ENCODE measurements around the gene LAMB1.
A peak's percentile ranks its signal among the peaks of the same experiment; 100 is the strongest.

Gene LAMB1
- 0 to 0.09 (median 0) reads per million in 3 donors for total RNA-seq

DNA sequence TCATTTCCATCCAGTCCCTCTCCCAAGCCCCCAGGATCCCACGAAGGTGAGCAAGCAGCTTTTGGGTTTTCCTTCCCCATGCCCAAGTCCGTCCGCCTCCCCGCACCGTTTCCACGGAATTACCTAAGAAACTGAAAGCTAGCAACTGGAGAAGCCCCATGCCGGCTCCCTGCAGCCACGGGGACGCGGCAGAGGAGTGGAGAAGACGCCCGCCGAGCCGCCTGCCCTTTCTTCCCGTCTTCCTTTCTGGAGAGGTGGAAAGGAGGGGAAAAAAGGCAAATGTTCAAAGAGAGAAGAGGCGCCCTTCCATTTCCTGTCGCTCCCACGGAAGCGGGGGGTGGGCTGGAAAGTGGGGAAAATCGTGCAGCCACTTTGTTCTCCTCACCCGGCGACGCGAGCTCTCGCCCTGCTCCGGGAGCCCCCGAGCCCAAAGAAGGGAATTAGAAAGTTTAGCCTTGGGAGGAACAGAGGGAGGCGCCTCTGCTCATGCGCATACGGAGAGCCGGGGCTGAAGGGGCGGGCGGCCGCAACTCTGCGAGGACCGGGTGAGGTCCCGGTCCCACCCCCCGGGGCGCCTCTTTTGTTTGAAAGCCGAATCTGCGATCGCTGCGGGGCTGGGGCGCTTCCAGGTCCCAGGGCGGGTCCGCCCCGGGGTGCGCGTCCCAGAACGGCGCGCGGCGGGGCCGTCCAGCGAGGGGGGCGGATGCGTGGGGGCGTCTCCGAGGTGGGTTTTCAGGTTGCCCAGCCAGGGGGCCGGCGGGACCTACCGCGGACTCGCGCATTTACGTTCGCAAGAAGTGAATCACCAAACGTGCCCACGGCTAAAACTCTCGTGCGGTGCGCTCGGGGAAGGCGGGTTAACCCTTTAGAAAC is at the start of gene LAMB1:
Gene LAMB1, minus strand, starts transcription at position 436 of the 873 bp plus-strand sequence. Its CDS starts 276 bp downstream, at position 160.
- Histone ChIP-seq H3K4me3 (ENCODE audit: insufficient read depth, low read depth, low read length, poor library complexity, severe bottlenecking) (peak within 1 kb of the TSS; percentile 54), H3K4me1 (ENCODE audit: control insufficient read depth, insufficient read depth, low read length, poor library complexity, severe bottlenecking) (peaks cover 13% of the 10 kb centered on the region), H3K27me3 (replicated peaks; ENCODE audit: control insufficient read depth, insufficient read depth, low read length, poor library complexity, severe bottlenecking) (peaks cover 22% of the 10 kb centered on the region), H3K36me3 (ENCODE audit: control insufficient read depth, insufficient read depth, low read length) (no peaks in the 10 kb centered on the region), H3K9me3 (ENCODE audit: control insufficient read depth, low read length) (no peaks in the 10 kb centered on the region), H3K27ac (ENCODE audit: insufficient read depth, low read length, poor library complexity, severe bottlenecking) (no peak within 1 kb of the TSS)
- no peak for DNase-seq

DNA sequence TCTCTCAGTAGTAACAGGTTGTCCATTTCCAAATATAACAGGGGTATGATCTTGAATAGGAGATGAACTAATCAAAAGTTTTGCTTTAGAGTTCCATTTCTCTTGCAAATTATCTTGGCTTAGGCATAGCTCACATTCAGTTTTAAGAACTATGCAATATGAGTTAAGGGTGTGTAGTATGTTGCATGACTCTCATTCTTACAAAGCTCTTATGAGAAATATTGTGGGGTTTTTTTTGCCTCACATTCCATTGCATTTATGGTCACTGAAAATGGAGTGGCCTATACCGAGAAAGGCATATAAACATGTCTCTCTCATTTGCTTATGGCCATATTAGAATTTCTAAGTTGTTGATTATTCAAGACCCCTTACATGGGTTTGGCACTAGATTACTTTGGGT is 48.5 kb upstream of the LAMB1 start:
- no peak overlapping the region for H3K27ac ChIP-seq (ENCODE audit: insufficient read depth, low read length, poor library complexity, severe bottlenecking)
- DNase-seq: no peak
- H3K36me3 ChIP-seq (ENCODE audit: control insufficient read depth, insufficient read depth, low read length): no peaks in the 10 kb centered on the region
- H3K4me3 ChIP-seq (ENCODE audit: insufficient read depth, low read depth, low read length, poor library complexity, severe bottlenecking): no peak overlapping the region
- H3K9me3 ChIP-seq (ENCODE audit: control insufficient read depth, low read length): no peaks in the 10 kb centered on the region
- H3K27me3 ChIP-seq (replicated peaks; ENCODE audit: control insufficient read depth, insufficient read depth, low read length, poor library complexity, severe bottlenecking): no peaks in the 10 kb centered on the region
- no peaks in the 10 kb centered on the region for H3K4me1 ChIP-seq (ENCODE audit: control insufficient read depth, insufficient read depth, low read length, poor library complexity, severe bottlenecking)

GRCh38 chr7:108049962-108050361 is 47.0 kb upstream of the LAMB1 start:
- Histone ChIP-seq H3K4me1 (ENCODE audit: control insufficient read depth, insufficient read depth, low read length, poor library complexity, severe bottlenecking) (no peaks in the 10 kb centered on the region), H3K4me3 (ENCODE audit: insufficient read depth, low read depth, low read length, poor library complexity, severe bottlenecking) (no peak overlapping the region), H3K36me3 (ENCODE audit: control insufficient read depth, insufficient read depth, low read length) (no peaks in the 10 kb centered on the region), H3K27ac (ENCODE audit: insufficient read depth, low read length, poor library complexity, severe bottlenecking) (no peak overlapping the region), H3K27me3 (replicated peaks; ENCODE audit: control insufficient read depth, insufficient read depth, low read length, poor library complexity, severe bottlenecking) (no peaks in the 10 kb centered on the region), H3K9me3 (ENCODE audit: control insufficient read depth, low read length) (no peaks in the 10 kb centered on the region)
- DNase-seq: no peak

DNA sequence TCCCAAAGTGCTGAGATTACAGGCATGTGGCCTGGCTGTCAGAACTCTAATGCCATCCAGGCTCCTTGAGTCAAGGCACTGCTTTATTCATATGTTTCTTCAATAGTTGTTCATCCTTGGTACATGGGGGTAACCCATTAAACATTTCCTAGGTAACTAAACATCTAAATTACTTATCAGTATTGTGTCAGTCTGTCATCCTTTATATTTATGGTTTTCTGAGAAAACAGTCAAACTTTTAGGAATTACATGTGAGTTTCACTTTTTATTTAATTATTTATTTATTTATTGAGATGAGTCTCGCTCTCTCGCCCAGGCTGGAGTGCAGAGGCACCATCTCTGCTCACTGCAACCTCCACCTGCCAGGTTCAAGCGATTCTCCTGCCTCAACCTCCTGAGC is 45.5 kb upstream of the LAMB1 start:
- DNase-seq: no peak
- Histone ChIP-seq H3K36me3 (ENCODE audit: control insufficient read depth, insufficient read depth, low read length) (no peaks in the 10 kb centered on the region), H3K9me3 (ENCODE audit: control insufficient read depth, low read length) (no peaks in the 10 kb centered on the region), H3K4me3 (ENCODE audit: insufficient read depth, low read depth, low read length, poor library complexity, severe bottlenecking) (no peak overlapping the region), H3K4me1 (ENCODE audit: control insufficient read depth, insufficient read depth, low read length, poor library complexity, severe bottlenecking) (no peaks in the 10 kb centered on the region), H3K27me3 (replicated peaks; ENCODE audit: control insufficient read depth, insufficient read depth, low read length, poor library complexity, severe bottlenecking) (no peaks in the 10 kb centered on the region), H3K27ac (ENCODE audit: insufficient read depth, low read length, poor library complexity, severe bottlenecking) (no peak overlapping the region)

- no peaks in the 10 kb centered on the region for H3K36me3 ChIP-seq (ENCODE audit: control insufficient read depth, insufficient read depth, low read length)
- H3K4me1 ChIP-seq (ENCODE audit: control insufficient read depth, insufficient read depth, low read length, poor library complexity, severe bottlenecking): no peaks in the 10 kb centered on the region
- no peak overlapping the region for H3K27ac ChIP-seq (ENCODE audit: insufficient read depth, low read length, poor library complexity, severe bottlenecking)
- no peak for DNase-seq
- no peaks in the 10 kb centered on the region for H3K9me3 ChIP-seq (ENCODE audit: control insufficient read depth, low read length)
- H3K27me3 ChIP-seq (replicated peaks; ENCODE audit: control insufficient read depth, insufficient read depth, low read length, poor library complexity, severe bottlenecking): no peaks in the 10 kb centered on the region
- H3K4me3 ChIP-seq (ENCODE audit: insufficient read depth, low read depth, low read length, poor library complexity, severe bottlenecking): no peak overlapping the region
These were observed 44.1 kb upstream of the LAMB1 start for GRCh38 chr7:108046952-108047506.

DNA sequence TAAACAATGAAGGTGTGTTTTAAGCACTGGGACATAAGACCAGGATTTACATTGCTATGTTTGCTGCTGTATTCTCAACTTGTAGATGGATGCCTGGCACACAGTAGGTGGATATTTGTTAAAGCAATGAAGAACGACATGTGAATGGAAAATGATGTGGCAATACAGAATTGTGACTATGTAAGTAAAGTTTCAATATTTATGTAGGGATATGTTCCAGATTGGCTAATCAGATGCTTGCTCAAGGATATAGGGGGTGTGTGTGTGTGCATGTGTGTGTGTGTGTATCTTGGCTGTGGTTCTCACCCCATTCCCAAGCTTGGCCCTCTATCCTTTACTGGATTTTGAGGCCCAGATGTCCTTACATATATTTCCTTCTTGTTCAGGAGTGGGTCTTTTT is 42.7 kb upstream of the LAMB1 start:
- H3K4me3 ChIP-seq (ENCODE audit: insufficient read depth, low read depth, low read length, poor library complexity, severe bottlenecking): no peak overlapping the region
- DNase-seq: no peak
- no peaks in the 10 kb centered on the region for H3K36me3 ChIP-seq (ENCODE audit: control insufficient read depth, insufficient read depth, low read length)
- no peaks in the 10 kb centered on the region for H3K27me3 ChIP-seq (replicated peaks; ENCODE audit: control insufficient read depth, insufficient read depth, low read length, poor library complexity, severe bottlenecking)
- no peaks in the 10 kb centered on the region for H3K4me1 ChIP-seq (ENCODE audit: control insufficient read depth, insufficient read depth, low read length, poor library complexity, severe bottlenecking)
- no peak overlapping the region for H3K27ac ChIP-seq (ENCODE audit: insufficient read depth, low read length, poor library complexity, severe bottlenecking)
- H3K9me3 ChIP-seq (ENCODE audit: control insufficient read depth, low read length): no peaks in the 10 kb centered on the region

GRCh38 chr7:108045154-108045553 is 42.2 kb upstream of the LAMB1 start:
- DNase-seq: no peak
- Histone ChIP-seq H3K27me3 (replicated peaks; ENCODE audit: control insufficient read depth, insufficient read depth, low read length, poor library complexity, severe bottlenecking) (no peaks in the 10 kb centered on the region), H3K36me3 (ENCODE audit: control insufficient read depth, insufficient read depth, low read length) (no peaks in the 10 kb centered on the region)

GRCh38 chr7:108044345-108044744 is 41.4 kb upstream of the LAMB1 start:
- no peak overlapping the region for H3K27ac ChIP-seq (ENCODE audit: insufficient read depth, low read length, poor library complexity, severe bottlenecking)
- no peaks in the 10 kb centered on the region for H3K27me3 ChIP-seq (replicated peaks; ENCODE audit: control insufficient read depth, insufficient read depth, low read length, poor library complexity, severe bottlenecking)
- DNase-seq: no peak
- no peak overlapping the region for H3K4me3 ChIP-seq (ENCODE audit: insufficient read depth, low read depth, low read length, poor library complexity, severe bottlenecking)
- H3K4me1 ChIP-seq (ENCODE audit: control insufficient read depth, insufficient read depth, low read length, poor library complexity, severe bottlenecking): no peaks in the 10 kb centered on the region
- no peaks in the 10 kb centered on the region for H3K36me3 ChIP-seq (ENCODE audit: control insufficient read depth, insufficient read depth, low read length)
- no peaks in the 10 kb centered on the region for H3K9me3 ChIP-seq (ENCODE audit: control insufficient read depth, low read length)

More at GRCh38 chr7:108045154-108045553, 42.2 kb upstream of the LAMB1 start:
- H3K27ac ChIP-seq (ENCODE audit: insufficient read depth, low read length, poor library complexity, severe bottlenecking): no peak overlapping the region
- no peaks in the 10 kb centered on the region for H3K4me1 ChIP-seq (ENCODE audit: control insufficient read depth, insufficient read depth, low read length, poor library complexity, severe bottlenecking)
- no peaks in the 10 kb centered on the region for H3K9me3 ChIP-seq (ENCODE audit: control insufficient read depth, low read length)
- H3K4me3 ChIP-seq (ENCODE audit: insufficient read depth, low read depth, low read length, poor library complexity, severe bottlenecking): no peak overlapping the region

DNA sequence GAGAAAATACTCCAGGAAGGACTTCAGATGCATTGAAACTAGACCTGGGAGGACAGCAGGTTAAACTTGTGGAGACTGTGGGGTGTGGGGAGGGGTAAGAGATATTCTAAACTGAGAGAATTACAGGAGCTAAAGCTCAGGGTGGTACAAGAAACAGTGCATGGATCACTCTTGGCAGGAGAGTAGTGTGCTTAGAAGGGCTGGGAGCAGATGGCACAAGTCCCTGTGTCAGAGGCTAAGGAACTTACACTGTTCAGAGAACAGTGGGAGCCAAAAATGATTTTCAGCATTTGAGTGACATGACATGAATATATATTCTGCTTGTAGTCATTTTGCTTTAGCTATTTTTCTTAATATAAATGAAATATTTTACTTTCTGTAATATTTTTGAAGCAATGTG is 36.0 kb upstream of the LAMB1 start:
- DNase-seq: no peak
- Histone ChIP-seq H3K27me3 (replicated peaks; ENCODE audit: control insufficient read depth, insufficient read depth, low read length, poor library complexity, severe bottlenecking) (no peaks in the 10 kb centered on the region), H3K4me3 (ENCODE audit: insufficient read depth, low read depth, low read length, poor library complexity, severe bottlenecking) (no peak overlapping the region), H3K36me3 (ENCODE audit: control insufficient read depth, insufficient read depth, low read length) (no peaks in the 10 kb centered on the region), H3K4me1 (ENCODE audit: control insufficient read depth, insufficient read depth, low read length, poor library complexity, severe bottlenecking) (no peaks in the 10 kb centered on the region), H3K27ac (ENCODE audit: insufficient read depth, low read length, poor library complexity, severe bottlenecking) (no peak overlapping the region), H3K9me3 (ENCODE audit: control insufficient read depth, low read length) (no peaks in the 10 kb centered on the region)

GRCh38 chr7:108037741-108038140 is 34.8 kb upstream of the LAMB1 start:
- H3K27me3 ChIP-seq (replicated peaks; ENCODE audit: control insufficient read depth, insufficient read depth, low read length, poor library complexity, severe bottlenecking): no peaks in the 10 kb centered on the region
- DNase-seq: no peak
- H3K36me3 ChIP-seq (ENCODE audit: control insufficient read depth, insufficient read depth, low read length): no peaks in the 10 kb centered on the region
- no peak overlapping the region for H3K27ac ChIP-seq (ENCODE audit: insufficient read depth, low read length, poor library complexity, severe bottlenecking)
- no peaks in the 10 kb centered on the region for H3K4me1 ChIP-seq (ENCODE audit: control insufficient read depth, insufficient read depth, low read length, poor library complexity, severe bottlenecking)
- H3K9me3 ChIP-seq (ENCODE audit: control insufficient read depth, low read length): no peaks in the 10 kb centered on the region
- no peak overlapping the region for H3K4me3 ChIP-seq (ENCODE audit: insufficient read depth, low read depth, low read length, poor library complexity, severe bottlenecking)
